ENCODE results near the gene SLC22A4.

DNA sequence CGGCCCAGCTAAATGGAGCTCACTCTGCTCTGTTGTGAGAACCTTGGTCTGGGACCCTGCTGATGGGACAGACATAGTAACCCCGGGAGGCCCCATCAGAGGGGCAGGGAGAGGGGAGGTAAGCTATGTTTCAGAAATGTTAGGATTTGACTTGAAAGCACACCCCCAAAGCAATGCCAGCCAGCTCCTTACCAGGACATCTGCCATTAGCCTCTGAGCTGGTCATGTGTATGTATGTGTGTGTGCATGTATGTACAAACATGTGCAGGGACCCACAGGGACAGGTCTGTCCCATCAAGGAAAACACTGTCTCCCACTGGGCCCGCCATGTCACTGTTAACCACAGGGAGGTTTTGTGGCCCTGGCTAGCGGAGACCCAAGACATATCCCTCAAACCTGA is 14.5 kb downstream of the SLC22A4 start:
- TF ChIP-seq, protein P1, sequence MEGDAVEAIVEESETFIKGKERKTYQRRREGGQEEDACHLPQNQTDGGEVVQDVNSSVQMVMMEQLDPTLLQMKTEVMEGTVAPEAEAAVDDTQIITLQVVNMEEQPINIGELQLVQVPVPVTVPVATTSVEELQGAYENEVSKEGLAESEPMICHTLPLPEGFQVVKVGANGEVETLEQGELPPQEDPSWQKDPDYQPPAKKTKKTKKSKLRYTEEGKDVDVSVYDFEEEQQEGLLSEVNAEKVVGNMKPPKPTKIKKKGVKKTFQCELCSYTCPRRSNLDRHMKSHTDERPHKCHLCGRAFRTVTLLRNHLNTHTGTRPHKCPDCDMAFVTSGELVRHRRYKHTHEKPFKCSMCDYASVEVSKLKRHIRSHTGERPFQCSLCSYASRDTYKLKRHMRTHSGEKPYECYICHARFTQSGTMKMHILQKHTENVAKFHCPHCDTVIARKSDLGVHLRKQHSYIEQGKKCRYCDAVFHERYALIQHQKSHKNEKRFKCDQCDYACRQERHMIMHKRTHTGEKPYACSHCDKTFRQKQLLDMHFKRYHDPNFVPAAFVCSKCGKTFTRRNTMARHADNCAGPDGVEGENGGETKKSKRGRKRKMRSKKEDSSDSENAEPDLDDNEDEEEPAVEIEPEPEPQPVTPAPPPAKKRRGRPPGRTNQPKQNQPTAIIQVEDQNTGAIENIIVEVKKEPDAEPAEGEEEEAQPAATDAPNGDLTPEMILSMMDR (IDR thresholded peaks at IDR 0.05) = no peak
- no peak for TF ChIP-seq POLR2A (IDR thresholded peaks at IDR 0.05)
